Neural cell (in vitro differentiated cells): ENCODE results near the gene GRIA2. TPM values are rescaled to one million over a fixed set of nuclear protein-coding genes. Genes with fewer than 3 reads are reported as not detected.
"Not testable (repeated sequence)": the region's sequence is repeated elsewhere in the genome, so short reads cannot be mapped to it uniquely, and the experiment has no call there.

Source experiments
- H2AFZ ChIP-seq: fragments of 200-600, 300-800 bp; sonication (generic), shearing (Covaris generic); 2 replicates; pipeline ENCODE4 v1.6.0; 2014; ENCODE audit warnings: low read depth, mild to moderate bottlenecking, antibody characterized with exemption, low read length, moderate library complexity
- H3F3A ChIP-seq: fragments of 200-600 bp; shearing (Covaris generic); 2 replicates; pipeline ENCODE4 v1.6.1; 2016; ENCODE audit warnings: mild to moderate bottlenecking, moderate library complexity, mixed read lengths, antibody characterized with exemption, low read length; ENCODE audit not compliant: insufficient read depth, poor library complexity, severe bottlenecking
- H3K27ac ChIP-seq: fragments of 200-600, 300-800 bp; sonication (generic), shearing (Covaris generic); 2 replicates; pipeline ENCODE4 v1.5.1; 2014; ENCODE audit warnings: mild to moderate bottlenecking, low read length, moderate library complexity
- H3K27me3 ChIP-seq: fragments of 300-800, 200-600 bp; sonication (generic), shearing (Covaris generic); 2 replicates; pipeline ENCODE4 v1.6.0; 2014; ENCODE audit warnings: mild to moderate bottlenecking, low read depth, low read length, moderate library complexity; ENCODE audit not compliant: insufficient read depth
- H3K36me3 ChIP-seq: fragments of 300-800, 200-600 bp; sonication (generic), shearing (Covaris generic); 2 replicates; pipeline ENCODE4 v1.5.1; 2014; ENCODE audit warnings: mild to moderate bottlenecking, antibody characterized with exemption, low read length, moderate library complexity; ENCODE audit not compliant: insufficient read depth
- H3K4me2 ChIP-seq: fragments of 300-800, 200-600 bp; sonication (generic), shearing (Covaris generic); 2 replicates; pipeline ENCODE4 v1.6.0; 2014; ENCODE audit warnings: mild to moderate bottlenecking, low read length
- H3K4me3 ChIP-seq: fragments of 300-800, 200-600 bp; sonication (generic), shearing (Covaris generic); 2 replicates; pipeline ENCODE4 v1.5.1; 2014; ENCODE audit warnings: mild to moderate bottlenecking, low read length, moderate library complexity
- H3K79me2 ChIP-seq: fragments of 200-600 bp; shearing (Covaris generic); replicated peaks from 2 replicates; pipeline ENCODE4 v1.6.0; 2014; ENCODE audit warnings: mild to moderate bottlenecking, low read length, moderate library complexity; ENCODE audit not compliant: insufficient read depth
- H3K9ac ChIP-seq: fragments of 300-800, 200-600 bp; sonication (generic), shearing (Covaris generic); 2 replicates; pipeline ENCODE4 v1.6.1; 2016; ENCODE audit warnings: mild to moderate bottlenecking, low read length, mixed read lengths
- H3K9me2 ChIP-seq: fragments of 200-600 bp; shearing (Covaris generic); 2 replicates; pipeline ENCODE4 v1.6.1; 2016; ENCODE audit warnings: mild to moderate bottlenecking, low read length, mixed read lengths; ENCODE audit not compliant: insufficient read depth
- H3K9me3 ChIP-seq: fragments of 200-600, 300-800 bp; sonication (generic), shearing (Covaris generic); 2 replicates; pipeline ENCODE4 v1.6.1; 2016; ENCODE audit warnings: mild to moderate bottlenecking, mixed run types, low read length, moderate library complexity, mixed read lengths
- H4K20me1 ChIP-seq: fragments of 200-600 bp; shearing (Covaris generic); 2 replicates; pipeline ENCODE4 v1.6.1; 2016; ENCODE audit warnings: mild to moderate bottlenecking, mixed run types; ENCODE audit not compliant: insufficient read depth
- EP300 ChIP-seq: fragments of 450-650 bp; conservative IDR thresholded peaks from 2 replicates; pipeline ENCODE4 v1.6.1; 2014; ENCODE audit warnings: antibody characterized with exemption, mild to moderate bottlenecking, moderate library complexity; ENCODE audit not compliant: poor library complexity, severe bottlenecking
- EZH2 ChIP-seq: fragments of 200-600, 300-800 bp; shearing (Covaris generic), sonication (generic); IDR thresholded peaks from 2 replicates; pipeline ENCODE4 v1.6.1; 2014; ENCODE audit warnings: antibody characterized with exemption, low read length, borderline replicate concordance, mild to moderate bottlenecking; ENCODE audit not compliant: insufficient read depth, poor library complexity, severe bottlenecking
- MXI1 ChIP-seq: fragments of 450-650 bp; conservative IDR thresholded peaks from 2 replicates; pipeline ENCODE4 v1.6.1; 2014; ENCODE audit warnings: antibody characterized with exemption, mild to moderate bottlenecking; ENCODE audit not compliant: poor library complexity, severe bottlenecking
- POLR2AphosphoS5 ChIP-seq: IDR thresholded peaks from 2 replicates; pipeline ENCODE4 v1.6.1; 2012
- RAD21 ChIP-seq: fragments of 450-650 bp; conservative IDR thresholded peaks from 2 replicates; pipeline ENCODE4 v1.6.1; 2014; ENCODE audit warnings: antibody characterized with exemption, mild to moderate bottlenecking, moderate library complexity
- SMC3 ChIP-seq: fragments of 450-650 bp; conservative IDR thresholded peaks from 2 replicates; pipeline ENCODE4 v1.6.1; 2014; ENCODE audit warnings: antibody characterized with exemption, mild to moderate bottlenecking, moderate library complexity; ENCODE audit not compliant: poor library complexity
- TAF1 ChIP-seq: IDR thresholded peaks from 2 replicates; pipeline ENCODE4 v1.6.1; 2012; ENCODE audit warnings: low read depth
- polyA minus RNA-seq: library from RNA; depleted of rRNA, polyadenylated mRNA; stranded (reverse); fragments of >200 nt; gene quantifications from 2 replicates; pipeline ENCODE4 v1.2.3, GENCODE V29; 2014
- polyA plus RNA-seq: library from polyadenylated mRNA; depleted of rRNA; stranded (reverse); fragments of >200 nt; gene quantifications from 2 replicates; pipeline ENCODE4 v1.2.3, GENCODE V29; 2014
- TF ChIP-seq, protein P1 (sequence below): IDR thresholded peaks from 2 replicates; pipeline ENCODE4 v1.6.1; 2012; ENCODE audit warnings: borderline replicate concordance
- TF ChIP-seq, protein P2 (sequence below): fragments of 450-650 bp; IDR thresholded peaks from 2 replicates; pipeline ENCODE4 v1.5.1; 2014; ENCODE audit warnings: antibody characterized with exemption, mild to moderate bottlenecking, moderate library complexity; ENCODE audit not compliant: poor library complexity, severe bottlenecking

GRIA2 gene
- 823 and 875 TPM in 2 replicates for polyA plus RNA-seq
- polyA minus RNA-seq, result 950 and 1,092 TPM in 2 replicates

DNA sequence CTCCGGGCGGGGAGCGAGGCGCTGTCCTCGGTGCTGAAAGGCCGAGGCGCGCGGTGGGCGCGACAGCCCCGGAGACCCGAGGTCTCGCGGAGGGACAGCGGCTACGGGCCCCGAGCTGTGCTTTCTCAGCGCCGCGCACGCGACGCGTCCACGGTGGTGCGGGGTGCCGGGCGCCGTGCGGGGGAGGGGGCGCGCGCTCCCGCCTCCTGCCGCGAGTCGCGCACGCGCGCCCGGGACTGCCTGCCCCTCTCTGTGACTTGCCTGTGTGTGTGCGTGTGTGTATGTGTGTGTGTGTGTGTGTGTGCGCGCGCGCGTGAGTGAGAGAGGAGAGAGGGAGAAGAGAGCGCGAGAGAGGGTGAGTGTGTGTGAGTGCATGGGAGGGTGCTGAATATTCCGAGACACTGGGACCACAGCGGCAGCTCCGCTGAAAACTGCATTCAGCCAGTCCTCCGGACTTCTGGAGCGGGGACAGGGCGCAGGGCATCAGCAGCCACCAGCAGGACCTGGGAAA is at the start of gene GRIA2:
TSS of gene GRIA2 (plus strand) at position 358 of the 511 bp plus-strand sequence. CDS start 315 bp downstream, outside the sequence.
- TF ChIP-seq SMC3 (peak; percentile 61), EP300 (peak; percentile 91), MXI1 (peak; percentile 82), RAD21 (peak; percentile 54), POLR2AphosphoS5 (peak; percentile 96), TAF1 (peak; percentile 90), EZH2 (no peak)
- TF ChIP-seq, protein P1, sequence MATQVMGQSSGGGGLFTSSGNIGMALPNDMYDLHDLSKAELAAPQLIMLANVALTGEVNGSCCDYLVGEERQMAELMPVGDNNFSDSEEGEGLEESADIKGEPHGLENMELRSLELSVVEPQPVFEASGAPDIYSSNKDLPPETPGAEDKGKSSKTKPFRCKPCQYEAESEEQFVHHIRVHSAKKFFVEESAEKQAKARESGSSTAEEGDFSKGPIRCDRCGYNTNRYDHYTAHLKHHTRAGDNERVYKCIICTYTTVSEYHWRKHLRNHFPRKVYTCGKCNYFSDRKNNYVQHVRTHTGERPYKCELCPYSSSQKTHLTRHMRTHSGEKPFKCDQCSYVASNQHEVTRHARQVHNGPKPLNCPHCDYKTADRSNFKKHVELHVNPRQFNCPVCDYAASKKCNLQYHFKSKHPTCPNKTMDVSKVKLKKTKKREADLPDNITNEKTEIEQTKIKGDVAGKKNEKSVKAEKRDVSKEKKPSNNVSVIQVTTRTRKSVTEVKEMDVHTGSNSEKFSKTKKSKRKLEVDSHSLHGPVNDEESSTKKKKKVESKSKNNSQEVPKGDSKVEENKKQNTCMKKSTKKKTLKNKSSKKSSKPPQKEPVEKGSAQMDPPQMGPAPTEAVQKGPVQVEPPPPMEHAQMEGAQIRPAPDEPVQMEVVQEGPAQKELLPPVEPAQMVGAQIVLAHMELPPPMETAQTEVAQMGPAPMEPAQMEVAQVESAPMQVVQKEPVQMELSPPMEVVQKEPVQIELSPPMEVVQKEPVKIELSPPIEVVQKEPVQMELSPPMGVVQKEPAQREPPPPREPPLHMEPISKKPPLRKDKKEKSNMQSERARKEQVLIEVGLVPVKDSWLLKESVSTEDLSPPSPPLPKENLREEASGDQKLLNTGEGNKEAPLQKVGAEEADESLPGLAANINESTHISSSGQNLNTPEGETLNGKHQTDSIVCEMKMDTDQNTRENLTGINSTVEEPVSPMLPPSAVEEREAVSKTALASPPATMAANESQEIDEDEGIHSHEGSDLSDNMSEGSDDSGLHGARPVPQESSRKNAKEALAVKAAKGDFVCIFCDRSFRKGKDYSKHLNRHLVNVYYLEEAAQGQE, result peak; percentile 90
- TF ChIP-seq, protein P2, sequence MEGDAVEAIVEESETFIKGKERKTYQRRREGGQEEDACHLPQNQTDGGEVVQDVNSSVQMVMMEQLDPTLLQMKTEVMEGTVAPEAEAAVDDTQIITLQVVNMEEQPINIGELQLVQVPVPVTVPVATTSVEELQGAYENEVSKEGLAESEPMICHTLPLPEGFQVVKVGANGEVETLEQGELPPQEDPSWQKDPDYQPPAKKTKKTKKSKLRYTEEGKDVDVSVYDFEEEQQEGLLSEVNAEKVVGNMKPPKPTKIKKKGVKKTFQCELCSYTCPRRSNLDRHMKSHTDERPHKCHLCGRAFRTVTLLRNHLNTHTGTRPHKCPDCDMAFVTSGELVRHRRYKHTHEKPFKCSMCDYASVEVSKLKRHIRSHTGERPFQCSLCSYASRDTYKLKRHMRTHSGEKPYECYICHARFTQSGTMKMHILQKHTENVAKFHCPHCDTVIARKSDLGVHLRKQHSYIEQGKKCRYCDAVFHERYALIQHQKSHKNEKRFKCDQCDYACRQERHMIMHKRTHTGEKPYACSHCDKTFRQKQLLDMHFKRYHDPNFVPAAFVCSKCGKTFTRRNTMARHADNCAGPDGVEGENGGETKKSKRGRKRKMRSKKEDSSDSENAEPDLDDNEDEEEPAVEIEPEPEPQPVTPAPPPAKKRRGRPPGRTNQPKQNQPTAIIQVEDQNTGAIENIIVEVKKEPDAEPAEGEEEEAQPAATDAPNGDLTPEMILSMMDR, result peak; percentile 40
- Histone ChIP-seq H3K79me2 (peaks cover 48% of the 10 kb centered on the region), H3K27me3 (peaks cover 4% of the 10 kb centered on the region), H3K9ac (peak within 1 kb of the TSS; percentile 96), H3K4me3 (peak within 1 kb of the TSS; percentile 71), H2AFZ (peak within 1 kb of the TSS; percentile 54), H3K4me2 (peak within 1 kb of the TSS; percentile 99), H3K36me3 (no peaks in the 10 kb centered on the region), H3K9me3 (no peaks in the 10 kb centered on the region), H3F3A (peaks cover 10% of the 10 kb centered on the region), H4K20me1 (no peaks in the 10 kb centered on the region), H3K9me2 (no peaks in the 10 kb centered on the region), H3K27ac (peak within 1 kb of the TSS; percentile 94)

- TF ChIP-seq, protein P2, result peak; percentile 26
- TF ChIP-seq POLR2AphosphoS5 (no peak), MXI1 (no peak), TAF1 (no peak), RAD21 (peak; percentile 38), SMC3 (no peak), EP300 (no peak)
- Histone ChIP-seq H3K9me2 (no peaks in the 10 kb centered on the region), H3K4me3 (no peak overlapping the region), H3K27ac (no peak overlapping the region), H3F3A (no peaks in the 10 kb centered on the region), H3K27me3 (no peaks in the 10 kb centered on the region), H3K79me2 (no peaks in the 10 kb centered on the region), H3K9me3 (no peaks in the 10 kb centered on the region), H3K4me2 (no peak overlapping the region), H2AFZ (no peak overlapping the region), H3K36me3 (no peaks in the 10 kb centered on the region), H3K9ac (no peak overlapping the region), H4K20me1 (no peaks in the 10 kb centered on the region)
These were observed 48.5 kb upstream of the GRIA2 start for GRCh38 chr4:157172011-157172410.

DNA sequence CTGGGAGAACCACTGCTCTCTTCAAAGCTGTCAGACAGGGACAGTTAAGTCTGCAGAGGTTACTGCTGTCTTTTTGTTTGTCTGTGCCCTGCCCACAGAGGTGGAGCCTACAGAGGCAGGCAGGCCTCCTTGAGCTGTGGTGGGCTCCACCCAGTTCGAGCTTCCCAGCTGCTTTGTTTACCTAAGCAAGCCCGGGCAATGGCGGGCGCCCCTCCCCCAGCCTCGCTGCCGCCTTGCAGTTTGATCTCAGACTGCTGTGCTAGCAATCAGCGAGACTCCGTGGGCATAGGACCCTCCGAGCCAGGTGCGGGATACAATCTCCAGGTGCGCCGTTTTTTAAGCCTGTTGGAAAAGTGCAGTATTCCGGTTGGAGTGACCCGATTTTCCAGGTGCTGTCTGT is 40.3 kb upstream of the GRIA2 start:
- not testable (repeated sequence) for H3K79me2 ChIP-seq, H3K36me3 ChIP-seq, H3K27me3 ChIP-seq, H3K4me2 ChIP-seq, H2AFZ ChIP-seq, H3K9ac ChIP-seq, H3K9me3 ChIP-seq, H3K4me3 ChIP-seq, H3K27ac ChIP-seq, H3F3A ChIP-seq, H4K20me1 ChIP-seq, H3K9me2 ChIP-seq
